Hindlimb muscle (tissue), 1 donor: ENCODE results near the gene ARHGEF2. TPM values are rescaled to one million over a fixed set of nuclear protein-coding genes. Genes with fewer than 3 reads are reported as not detected.
"Not testable (repeated sequence)": the region's sequence is repeated elsewhere in the genome, so short reads cannot be mapped to it uniquely, and the experiment has no call there.

Experiments
- DNase-seq: peaks from one replicate; pipeline ENCODE4 v3.0.0-alpha.2; 2013
- polyA plus RNA-seq: library from polyadenylated mRNA; unstranded; fragments of 120-200 nt; gene quantifications from one replicate; pipeline ENCODE4 v1.2.1, GENCODE V29; 2013; ENCODE audit not compliant: insufficient read length

Gene ARHGEF2
- polyA plus RNA-seq, 1 donor = 192 TPM

- no peak for DNase-seq
These were observed 35.7 kb downstream of the ARHGEF2 start for GRCh38 chr1:155942578-155943141.

- DNase-seq = no peak
These were observed 36.4 kb downstream of the ARHGEF2 start for GRCh38 chr1:155941845-155942531.

GRCh38 chr1:155940993-155941844 is 37.1 kb downstream of the ARHGEF2 start, which contains the start of gene RXFP4:
RXFP4 (plus strand) TSS chr1:155941638; CDS start chr1:155941710, 72 bp downstream.
- no peak for DNase-seq

- DNase-seq = no peak
These were observed 37.8 kb downstream of the ARHGEF2 start for GRCh38 chr1:155940482-155940992.

GRCh38 chr1:155938220-155938627 is 40.1 kb downstream of the ARHGEF2 start:
- DNase-seq = peak; percentile 63

- no peak for DNase-seq
These were observed 43.3 kb downstream of the ARHGEF2 start for GRCh38 chr1:155934936-155935590.

GRCh38 chr1:155934097-155934935 is 44.0 kb downstream of the ARHGEF2 start, which contains the start of gene KHDC4:
KHDC4 (minus strand) TSS chr1:155934413; CDS start chr1:155934373, 40 bp downstream.
- peak; percentile 98 for DNase-seq

- no peak for DNase-seq
These were observed 44.7 kb downstream of the ARHGEF2 start for GRCh38 chr1:155933591-155934096.

- no peak for DNase-seq
These were observed 45.9 kb downstream of the ARHGEF2 start for GRCh38 chr1:155932487-155932886.

GRCh38 chr1:155932081-155932480 is 46.3 kb downstream of the ARHGEF2 start:
- no peak for DNase-seq

GRCh38 chr1:155931332-155932038 is 46.9 kb downstream of the ARHGEF2 start:
- DNase-seq = no peak

- not testable (repeated sequence) for DNase-seq
These were observed 47.6 kb downstream of the ARHGEF2 start for GRCh38 chr1:155930725-155931124.

GRCh38 chr1:155929057-155929456 is 49.3 kb downstream of the ARHGEF2 start:
- no peak for DNase-seq

- DNase-seq = no peak
These were observed 52.8 kb downstream of the ARHGEF2 start for GRCh38 chr1:155925506-155925905.

GRCh38 chr1:155920717-155921116 is 57.6 kb downstream of the ARHGEF2 start:
- no peak for DNase-seq

GRCh38 chr1:155919801-155920200 is 58.5 kb downstream of the ARHGEF2 start:
- no peak for DNase-seq

- DNase-seq = no peak
These were observed 59.7 kb downstream of the ARHGEF2 start for GRCh38 chr1:155918660-155919059.

- DNase-seq = no peak
These were observed 64.2 kb downstream of the ARHGEF2 start for GRCh38 chr1:155913969-155914757.

GRCh38 chr1:155912056-155912536 is 66.3 kb downstream of the ARHGEF2 start:
- DNase-seq = no peak
